HG02798 (cell line): ENCODE data around the gene IDNK.
A peak's percentile ranks its signal among the peaks of the same experiment; 100 is the strongest.

Experiments used
- ATAC-seq: cut with Tn5 transposase; IDR thresholded peaks from one replicate; pipeline ENCODE4 v1.9.1; 2021; ENCODE audit warnings: mild to moderate bottlenecking; ENCODE audit not compliant: unreplicated experiment, poor library complexity

IDNK gene

GRCh38 chr9:83633255-83633654, 10.3 kb downstream of the IDNK start:
- ATAC-seq, result peak; percentile 41

- no peak for ATAC-seq
Measured at GRCh38 chr9:83633676-83634075, 10.7 kb downstream of the IDNK start.

- peak; percentile 38 for ATAC-seq
Measured at GRCh38 chr9:83636813-83637212, 13.9 kb downstream of the IDNK start.

- ATAC-seq, result no peak
Measured at GRCh38 chr9:83637389-83637788, 14.4 kb downstream of the IDNK start.

- no peak for ATAC-seq
Measured at GRCh38 chr9:83639266-83639665, 16.3 kb downstream of the IDNK start.

- ATAC-seq, result no peak
Measured at GRCh38 chr9:83642793-83643192, 19.9 kb downstream of the IDNK start.

- ATAC-seq, result no peak
Measured at GRCh38 chr9:83646500-83647239, 23.7 kb downstream of the IDNK start.

- ATAC-seq, result peak; percentile 73
Measured at GRCh38 chr9:83649080-83649479, 26.1 kb downstream of the IDNK start.

- ATAC-seq, result no peak
Measured at GRCh38 chr9:83649515-83649914, 26.6 kb downstream of the IDNK start.

GRCh38 chr9:83651558-83651957, 28.6 kb downstream of the IDNK start:
- no peak for ATAC-seq

GRCh38 chr9:83652433-83652832, 29.5 kb downstream of the IDNK start:
- ATAC-seq, result no peak

GRCh38 chr9:83655433-83655832, 32.5 kb downstream of the IDNK start:
- no peak for ATAC-seq

GRCh38 chr9:83656032-83656680, 33.2 kb downstream of the IDNK start:
- peak; percentile 59 for ATAC-seq

GRCh38 chr9:83656952-83657351, 34.0 kb downstream of the IDNK start:
- peak; percentile 54 for ATAC-seq

- ATAC-seq, result no peak
Measured at GRCh38 chr9:83662933-83663332, 40.0 kb downstream of the IDNK start.

- ATAC-seq, result peak; percentile 88
Measured at GRCh38 chr9:83665580-83666200, 42.7 kb downstream of the IDNK start.

GRCh38 chr9:83669067-83669466, 46.1 kb downstream of the IDNK start:
- ATAC-seq, result no peak

- no peak for ATAC-seq
Measured at GRCh38 chr9:83670381-83670780, 47.4 kb downstream of the IDNK start.

- no peak for ATAC-seq
Measured at GRCh38 chr9:83671451-83671850, 48.5 kb downstream of the IDNK start.

GRCh38 chr9:83675466-83675865, 52.5 kb downstream of the IDNK start:
- no peak for ATAC-seq

- ATAC-seq, result no peak
Measured at GRCh38 chr9:83677596-83677995, 54.7 kb downstream of the IDNK start.

GRCh38 chr9:83680233-83680632, 57.3 kb downstream of the IDNK start:
- ATAC-seq, result no peak
